HuH-7 (cell line): Measurements from ENCODE around the gene SMPDL3B.

Source experiments
- DNase-seq: peaks from one replicate; pipeline ENCODE4 v3.0.0; 2011; ENCODE audit warnings: low spot score

Gene SMPDL3B

GRCh38 chr1:27934818-27935549 is at the start of gene SMPDL3B:
Gene SMPDL3B (plus strand): TSS chr1:27935000. CDS start chr1:27935184, 184 bp downstream.
- DNase-seq, result peak; percentile 48

GRCh38 chr1:27885114-27885528 is 49.7 kb upstream of the SMPDL3B start:
- DNase-seq, result no peak

GRCh38 chr1:27885621-27886352 is 49.0 kb upstream of the SMPDL3B start:
- DNase-seq, result no peak

GRCh38 chr1:27886353-27886679 is 48.5 kb upstream of the SMPDL3B start:
- DNase-seq, result no peak

GRCh38 chr1:27886744-27887143 is 48.1 kb upstream of the SMPDL3B start:
- no peak for DNase-seq

- no peak for DNase-seq
Observed at GRCh38 chr1:27887215-27888021, 47.4 kb upstream of the SMPDL3B start.

- DNase-seq, result no peak
Observed at GRCh38 chr1:27889506-27889905, 45.3 kb upstream of the SMPDL3B start.

- DNase-seq, result no peak
Observed at GRCh38 chr1:27891196-27891889, 43.5 kb upstream of the SMPDL3B start.

GRCh38 chr1:27894521-27894920 is 40.3 kb upstream of the SMPDL3B start:
- DNase-seq, result no peak

GRCh38 chr1:27906759-27907158 is 28.0 kb upstream of the SMPDL3B start:
- no peak for DNase-seq

GRCh38 chr1:27912429-27912828 is 22.4 kb upstream of the SMPDL3B start:
- DNase-seq, result no peak

- DNase-seq, result no peak
Observed at GRCh38 chr1:27915082-27915575, 19.7 kb upstream of the SMPDL3B start.

- no peak for DNase-seq
Observed at GRCh38 chr1:27922272-27922671, 12.5 kb upstream of the SMPDL3B start.

GRCh38 chr1:27928216-27928954 is 6.4 kb upstream of the SMPDL3B start:
- no peak for DNase-seq

GRCh38 chr1:27931184-27931583 is 3.6 kb upstream of the SMPDL3B start:
- DNase-seq, result no peak

- DNase-seq, result no peak
Observed at GRCh38 chr1:27931759-27932158, 3.0 kb upstream of the SMPDL3B start.

GRCh38 chr1:27935721-27936120 is 921 bp downstream of the SMPDL3B start:
- DNase-seq, result no peak

GRCh38 chr1:27936370-27936769 is 1.6 kb downstream of the SMPDL3B start:
- DNase-seq, result no peak

GRCh38 chr1:27937524-27937836 is 2.7 kb downstream of the SMPDL3B start:
- no peak for DNase-seq

GRCh38 chr1:27938488-27938887 is 3.7 kb downstream of the SMPDL3B start:
- no peak for DNase-seq

GRCh38 chr1:27940297-27940696 is 5.5 kb downstream of the SMPDL3B start:
- DNase-seq, result peak; percentile 42
